Neural cell (in vitro differentiated cells): ENCODE data around the gene GFRA1. TPM values are rescaled to one million over a fixed set of nuclear protein-coding genes. Genes with fewer than 3 reads are reported as not detected.
A peak's percentile ranks its signal among the peaks of the same experiment; 100 is the strongest.

Source experiments
- H2AFZ ChIP-seq: fragments of 200-600, 300-800 bp; sonication (generic), shearing (Covaris generic); 2 replicates; pipeline ENCODE4 v1.6.0; 2014; ENCODE audit warnings: low read depth, mild to moderate bottlenecking, antibody characterized with exemption, low read length, moderate library complexity
- H3F3A ChIP-seq: fragments of 200-600 bp; shearing (Covaris generic); 2 replicates; pipeline ENCODE4 v1.6.1; 2016; ENCODE audit warnings: mild to moderate bottlenecking, moderate library complexity, mixed read lengths, antibody characterized with exemption, low read length; ENCODE audit not compliant: insufficient read depth, poor library complexity, severe bottlenecking
- H3K27ac ChIP-seq: fragments of 200-600, 300-800 bp; sonication (generic), shearing (Covaris generic); 2 replicates; pipeline ENCODE4 v1.5.1; 2014; ENCODE audit warnings: mild to moderate bottlenecking, low read length, moderate library complexity
- H3K27me3 ChIP-seq: fragments of 300-800, 200-600 bp; sonication (generic), shearing (Covaris generic); 2 replicates; pipeline ENCODE4 v1.6.0; 2014; ENCODE audit warnings: mild to moderate bottlenecking, low read depth, low read length, moderate library complexity; ENCODE audit not compliant: insufficient read depth
- H3K36me3 ChIP-seq: fragments of 300-800, 200-600 bp; sonication (generic), shearing (Covaris generic); 2 replicates; pipeline ENCODE4 v1.5.1; 2014; ENCODE audit warnings: mild to moderate bottlenecking, antibody characterized with exemption, low read length, moderate library complexity; ENCODE audit not compliant: insufficient read depth
- H3K4me2 ChIP-seq: fragments of 300-800, 200-600 bp; sonication (generic), shearing (Covaris generic); 2 replicates; pipeline ENCODE4 v1.6.0; 2014; ENCODE audit warnings: mild to moderate bottlenecking, low read length
- H3K4me3 ChIP-seq: fragments of 300-800, 200-600 bp; sonication (generic), shearing (Covaris generic); 2 replicates; pipeline ENCODE4 v1.5.1; 2014; ENCODE audit warnings: mild to moderate bottlenecking, low read length, moderate library complexity
- H3K79me2 ChIP-seq: fragments of 200-600 bp; shearing (Covaris generic); replicated peaks from 2 replicates; pipeline ENCODE4 v1.6.0; 2014; ENCODE audit warnings: mild to moderate bottlenecking, low read length, moderate library complexity; ENCODE audit not compliant: insufficient read depth
- H3K9ac ChIP-seq: fragments of 300-800, 200-600 bp; sonication (generic), shearing (Covaris generic); 2 replicates; pipeline ENCODE4 v1.6.1; 2016; ENCODE audit warnings: mild to moderate bottlenecking, low read length, mixed read lengths
- H3K9me2 ChIP-seq: fragments of 200-600 bp; shearing (Covaris generic); 2 replicates; pipeline ENCODE4 v1.6.1; 2016; ENCODE audit warnings: mild to moderate bottlenecking, low read length, mixed read lengths; ENCODE audit not compliant: insufficient read depth
- H3K9me3 ChIP-seq: fragments of 200-600, 300-800 bp; sonication (generic), shearing (Covaris generic); 2 replicates; pipeline ENCODE4 v1.6.1; 2016; ENCODE audit warnings: mild to moderate bottlenecking, mixed run types, low read length, moderate library complexity, mixed read lengths
- H4K20me1 ChIP-seq: fragments of 200-600 bp; shearing (Covaris generic); 2 replicates; pipeline ENCODE4 v1.6.1; 2016; ENCODE audit warnings: mild to moderate bottlenecking, mixed run types; ENCODE audit not compliant: insufficient read depth
- EP300 ChIP-seq: fragments of 450-650 bp; conservative IDR thresholded peaks from 2 replicates; pipeline ENCODE4 v1.6.1; 2014; ENCODE audit warnings: antibody characterized with exemption, mild to moderate bottlenecking, moderate library complexity; ENCODE audit not compliant: poor library complexity, severe bottlenecking
- EZH2 ChIP-seq: fragments of 200-600, 300-800 bp; shearing (Covaris generic), sonication (generic); IDR thresholded peaks from 2 replicates; pipeline ENCODE4 v1.6.1; 2014; ENCODE audit warnings: antibody characterized with exemption, low read length, borderline replicate concordance, mild to moderate bottlenecking; ENCODE audit not compliant: insufficient read depth, poor library complexity, severe bottlenecking
- MXI1 ChIP-seq: fragments of 450-650 bp; conservative IDR thresholded peaks from 2 replicates; pipeline ENCODE4 v1.6.1; 2014; ENCODE audit warnings: antibody characterized with exemption, mild to moderate bottlenecking; ENCODE audit not compliant: poor library complexity, severe bottlenecking
- POLR2AphosphoS5 ChIP-seq: IDR thresholded peaks from 2 replicates; pipeline ENCODE4 v1.6.1; 2012
- RAD21 ChIP-seq: fragments of 450-650 bp; conservative IDR thresholded peaks from 2 replicates; pipeline ENCODE4 v1.6.1; 2014; ENCODE audit warnings: antibody characterized with exemption, mild to moderate bottlenecking, moderate library complexity
- TAF1 ChIP-seq: IDR thresholded peaks from 2 replicates; pipeline ENCODE4 v1.6.1; 2012; ENCODE audit warnings: low read depth
- polyA plus RNA-seq: library from polyadenylated mRNA; depleted of rRNA; stranded (reverse); fragments of >200 nt; gene quantifications from 2 replicates; pipeline ENCODE4 v1.2.3, GENCODE V29; 2014
- TF ChIP-seq, protein P1 (sequence below): fragments of 450-650 bp; IDR thresholded peaks from 2 replicates; pipeline ENCODE4 v1.5.1; 2014; ENCODE audit warnings: antibody characterized with exemption, mild to moderate bottlenecking, moderate library complexity; ENCODE audit not compliant: poor library complexity, severe bottlenecking
- TF ChIP-seq, protein P2 (sequence below): IDR thresholded peaks from 2 replicates; pipeline ENCODE4 v1.6.1; 2012; ENCODE audit warnings: borderline replicate concordance

GFRA1 gene
- polyA plus RNA-seq, 1 donor from 2014 or later: 2.3 TPM

DNA sequence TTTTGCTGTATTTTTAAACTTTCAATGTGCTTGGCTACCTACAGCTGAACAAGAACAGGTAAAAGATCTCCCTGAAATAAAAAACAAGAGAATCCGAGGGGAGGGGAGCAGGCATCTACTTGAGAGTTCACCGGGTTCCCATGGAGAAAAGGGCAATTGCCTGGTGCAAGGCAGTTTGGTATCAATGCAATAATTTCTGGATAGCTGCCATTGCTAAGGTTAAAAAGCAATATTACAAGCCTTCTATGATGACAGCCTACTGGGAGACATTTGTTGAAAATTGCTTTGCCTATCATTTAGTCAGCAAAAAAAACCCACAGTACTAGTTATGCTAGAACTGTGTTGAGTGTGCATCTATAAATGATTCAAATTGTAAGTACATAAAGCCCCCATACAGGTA is 82.1 kb downstream of the GFRA1 start:
- H3K36me3 ChIP-seq: no peaks in the 10 kb centered on the region
- H3K27ac ChIP-seq: peak overlapping the region; percentile 26
- peaks cover 6% of the 10 kb centered on the region for H3K9me3 ChIP-seq
- H3K9me2 ChIP-seq: no peaks in the 10 kb centered on the region
- H2AFZ ChIP-seq: no peak overlapping the region
- H4K20me1 ChIP-seq: no peaks in the 10 kb centered on the region
- H3K79me2 ChIP-seq: no peaks in the 10 kb centered on the region
- TF ChIP-seq RAD21: no peak
- no peak for TF ChIP-seq TAF1
- no peak for TF ChIP-seq EZH2
- TF ChIP-seq, protein P1, sequence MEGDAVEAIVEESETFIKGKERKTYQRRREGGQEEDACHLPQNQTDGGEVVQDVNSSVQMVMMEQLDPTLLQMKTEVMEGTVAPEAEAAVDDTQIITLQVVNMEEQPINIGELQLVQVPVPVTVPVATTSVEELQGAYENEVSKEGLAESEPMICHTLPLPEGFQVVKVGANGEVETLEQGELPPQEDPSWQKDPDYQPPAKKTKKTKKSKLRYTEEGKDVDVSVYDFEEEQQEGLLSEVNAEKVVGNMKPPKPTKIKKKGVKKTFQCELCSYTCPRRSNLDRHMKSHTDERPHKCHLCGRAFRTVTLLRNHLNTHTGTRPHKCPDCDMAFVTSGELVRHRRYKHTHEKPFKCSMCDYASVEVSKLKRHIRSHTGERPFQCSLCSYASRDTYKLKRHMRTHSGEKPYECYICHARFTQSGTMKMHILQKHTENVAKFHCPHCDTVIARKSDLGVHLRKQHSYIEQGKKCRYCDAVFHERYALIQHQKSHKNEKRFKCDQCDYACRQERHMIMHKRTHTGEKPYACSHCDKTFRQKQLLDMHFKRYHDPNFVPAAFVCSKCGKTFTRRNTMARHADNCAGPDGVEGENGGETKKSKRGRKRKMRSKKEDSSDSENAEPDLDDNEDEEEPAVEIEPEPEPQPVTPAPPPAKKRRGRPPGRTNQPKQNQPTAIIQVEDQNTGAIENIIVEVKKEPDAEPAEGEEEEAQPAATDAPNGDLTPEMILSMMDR: no peak
- peak; percentile 40 for TF ChIP-seq EP300
- peak; percentile 72 for TF ChIP-seq POLR2AphosphoS5
- peak overlapping the region; percentile 9 for H3K4me2 ChIP-seq
- no peak overlapping the region for H3K9ac ChIP-seq
- no peaks in the 10 kb centered on the region for H3K27me3 ChIP-seq
- no peaks in the 10 kb centered on the region for H3F3A ChIP-seq
- no peak overlapping the region for H3K4me3 ChIP-seq

DNA sequence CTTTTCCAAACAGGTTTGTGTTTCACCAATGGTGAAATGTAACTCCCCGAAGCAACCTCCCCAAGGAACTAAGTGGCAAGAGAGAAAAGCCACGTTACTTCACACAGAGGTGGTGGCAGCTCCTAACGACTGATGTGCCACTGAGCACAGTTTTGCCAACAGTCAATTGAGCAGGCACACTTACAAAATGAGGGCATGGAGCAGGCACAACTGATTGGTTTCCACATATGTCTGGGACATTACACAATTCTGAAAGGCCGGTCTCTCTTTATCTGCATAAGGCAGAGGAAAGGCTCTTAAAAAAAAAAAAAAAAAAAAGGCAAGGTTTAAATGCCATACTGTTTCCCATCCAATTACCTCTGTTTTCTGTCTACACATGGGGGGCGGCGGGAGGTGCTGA is 86.7 kb downstream of the GFRA1 start:
- H3K27me3 ChIP-seq: no peaks in the 10 kb centered on the region
- H3K9ac ChIP-seq: no peak overlapping the region
- no peak overlapping the region for H3K4me2 ChIP-seq
- H3K36me3 ChIP-seq: no peaks in the 10 kb centered on the region
- no peaks in the 10 kb centered on the region for H4K20me1 ChIP-seq
- no peak for TF ChIP-seq POLR2AphosphoS5
- no peak for TF ChIP-seq TAF1
- TF ChIP-seq MXI1: no peak
- TF ChIP-seq EP300: no peak
- TF ChIP-seq, protein P2, sequence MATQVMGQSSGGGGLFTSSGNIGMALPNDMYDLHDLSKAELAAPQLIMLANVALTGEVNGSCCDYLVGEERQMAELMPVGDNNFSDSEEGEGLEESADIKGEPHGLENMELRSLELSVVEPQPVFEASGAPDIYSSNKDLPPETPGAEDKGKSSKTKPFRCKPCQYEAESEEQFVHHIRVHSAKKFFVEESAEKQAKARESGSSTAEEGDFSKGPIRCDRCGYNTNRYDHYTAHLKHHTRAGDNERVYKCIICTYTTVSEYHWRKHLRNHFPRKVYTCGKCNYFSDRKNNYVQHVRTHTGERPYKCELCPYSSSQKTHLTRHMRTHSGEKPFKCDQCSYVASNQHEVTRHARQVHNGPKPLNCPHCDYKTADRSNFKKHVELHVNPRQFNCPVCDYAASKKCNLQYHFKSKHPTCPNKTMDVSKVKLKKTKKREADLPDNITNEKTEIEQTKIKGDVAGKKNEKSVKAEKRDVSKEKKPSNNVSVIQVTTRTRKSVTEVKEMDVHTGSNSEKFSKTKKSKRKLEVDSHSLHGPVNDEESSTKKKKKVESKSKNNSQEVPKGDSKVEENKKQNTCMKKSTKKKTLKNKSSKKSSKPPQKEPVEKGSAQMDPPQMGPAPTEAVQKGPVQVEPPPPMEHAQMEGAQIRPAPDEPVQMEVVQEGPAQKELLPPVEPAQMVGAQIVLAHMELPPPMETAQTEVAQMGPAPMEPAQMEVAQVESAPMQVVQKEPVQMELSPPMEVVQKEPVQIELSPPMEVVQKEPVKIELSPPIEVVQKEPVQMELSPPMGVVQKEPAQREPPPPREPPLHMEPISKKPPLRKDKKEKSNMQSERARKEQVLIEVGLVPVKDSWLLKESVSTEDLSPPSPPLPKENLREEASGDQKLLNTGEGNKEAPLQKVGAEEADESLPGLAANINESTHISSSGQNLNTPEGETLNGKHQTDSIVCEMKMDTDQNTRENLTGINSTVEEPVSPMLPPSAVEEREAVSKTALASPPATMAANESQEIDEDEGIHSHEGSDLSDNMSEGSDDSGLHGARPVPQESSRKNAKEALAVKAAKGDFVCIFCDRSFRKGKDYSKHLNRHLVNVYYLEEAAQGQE: no peak
- TF ChIP-seq, protein P1: no peak
- no peak for TF ChIP-seq RAD21
- no peaks in the 10 kb centered on the region for H3K79me2 ChIP-seq
- H2AFZ ChIP-seq: no peak overlapping the region
- no peaks in the 10 kb centered on the region for H3F3A ChIP-seq
- H3K4me3 ChIP-seq: no peak overlapping the region
- H3K9me3 ChIP-seq: no peaks in the 10 kb centered on the region
- H3K9me2 ChIP-seq: no peaks in the 10 kb centered on the region
- H3K27ac ChIP-seq: no peak overlapping the region
